Measurements from ENCODE around the gene PHTF2.

The PHTF2 gene

DNA sequence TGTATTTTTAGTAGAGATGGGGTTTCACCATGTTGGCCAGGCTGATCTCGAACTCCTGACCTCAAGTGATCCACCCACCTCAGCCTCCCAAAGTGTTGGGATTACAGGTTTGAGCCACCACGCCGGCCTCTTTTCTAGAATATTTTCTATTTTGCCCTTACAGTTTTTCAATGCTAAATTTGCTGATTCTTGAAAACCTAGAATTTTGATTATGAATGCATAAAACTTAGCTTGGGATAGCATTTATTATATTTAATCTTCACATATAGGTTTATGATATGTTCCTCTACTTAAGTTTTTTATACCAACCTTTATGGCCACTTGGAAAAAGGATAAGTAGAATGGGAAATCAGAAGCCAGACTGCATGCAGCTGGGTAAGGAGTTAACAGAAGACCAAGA lies 2.5 kb upstream of the PHTF2 start:
- no peak for DNase-seq

DNA sequence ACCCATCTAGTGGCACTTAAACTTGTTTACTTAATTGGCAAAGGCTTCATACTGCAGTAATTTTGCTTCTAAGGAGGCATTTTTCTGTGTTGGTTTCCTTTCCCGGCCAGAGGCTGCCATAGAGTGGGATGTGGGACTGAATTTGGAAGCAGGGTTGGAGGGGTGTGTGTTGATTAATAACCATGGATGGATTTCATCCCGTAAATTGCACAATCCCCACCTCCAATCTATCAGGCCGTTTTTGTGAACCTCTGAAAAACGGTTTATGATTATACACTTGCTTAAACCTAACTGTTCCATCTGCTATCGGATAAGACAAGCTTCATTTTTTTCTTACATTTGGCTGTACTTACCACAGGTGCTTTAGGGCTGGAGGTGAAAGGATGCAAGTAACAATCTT lies 1.6 kb upstream of the PHTF2 start:
- no peak for DNase-seq

DNA sequence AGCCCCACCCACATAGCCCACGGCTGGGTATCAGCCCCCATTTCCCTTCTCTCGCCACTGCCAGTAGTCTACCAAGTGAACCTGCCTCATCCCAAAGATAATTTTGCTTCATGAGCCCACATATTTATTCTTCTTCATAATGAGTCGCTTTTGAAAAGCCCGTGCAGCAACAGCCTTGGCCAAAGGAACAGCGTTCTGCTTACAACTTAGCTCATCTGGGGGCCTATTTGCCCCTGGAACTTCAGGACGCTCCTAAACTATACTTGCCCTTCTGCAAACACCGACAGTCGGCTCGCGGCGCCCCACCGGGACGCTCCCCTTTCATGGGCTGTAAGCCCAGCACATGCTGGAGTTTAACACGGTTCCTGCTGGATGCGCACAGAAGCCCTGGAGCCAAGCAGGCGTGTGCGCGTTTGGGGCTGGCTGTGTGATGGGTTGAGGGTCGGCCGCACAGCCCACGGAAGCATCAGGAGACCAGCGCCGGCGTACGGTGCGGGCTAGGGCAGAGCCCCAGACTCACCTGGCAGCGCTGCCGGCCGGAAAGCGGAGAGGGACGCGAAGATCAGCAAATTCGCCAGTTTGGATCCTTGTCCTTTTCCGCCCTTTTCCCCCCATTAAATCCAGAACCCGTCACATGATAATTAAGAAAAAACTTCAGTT lies 709 bp upstream of the PHTF2 start:
- peak; percentile 63 for DNase-seq

DNA sequence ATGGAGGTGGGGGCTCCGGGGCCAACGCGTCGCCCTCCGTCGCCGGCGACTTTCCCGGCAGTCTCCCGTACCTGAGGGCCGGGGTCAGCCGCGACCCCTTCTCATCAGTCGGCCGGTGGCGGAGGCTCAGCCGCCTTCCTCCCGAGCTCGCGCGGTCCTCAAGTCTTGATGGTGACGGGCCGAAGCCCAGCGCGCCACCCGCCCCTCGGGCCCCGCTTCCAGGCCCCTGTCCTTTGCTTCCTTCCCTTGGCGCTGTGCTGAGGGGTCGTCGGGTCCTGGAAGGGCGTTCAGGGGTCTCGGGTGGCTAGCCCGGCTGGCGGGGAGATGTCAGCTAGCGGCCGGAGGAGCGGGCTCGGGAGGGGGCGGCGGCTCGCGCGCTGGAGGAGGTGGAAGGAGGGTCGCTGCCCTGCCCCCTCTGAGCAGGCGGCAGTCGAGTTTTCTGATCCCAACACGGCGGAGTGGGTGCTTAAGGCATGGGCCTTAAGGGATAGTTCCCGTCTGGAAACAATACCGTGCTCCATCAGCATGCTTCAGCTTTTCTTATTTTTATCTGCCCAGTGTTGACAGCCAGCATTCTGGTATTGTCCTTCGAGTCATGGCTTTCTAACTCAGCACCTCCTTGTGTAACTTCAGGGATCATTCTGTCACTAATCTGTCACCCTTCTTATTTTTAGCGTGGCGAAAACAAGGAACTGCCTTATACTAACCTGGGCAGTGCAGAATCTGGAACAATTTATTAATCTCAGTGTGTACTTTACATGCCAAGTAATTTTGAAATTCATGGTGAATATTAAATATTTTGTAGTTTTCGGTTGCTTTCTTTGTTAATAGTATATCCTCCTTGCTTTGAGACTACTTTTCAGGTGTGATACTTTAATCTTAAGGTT lies 748 bp downstream of the PHTF2 start:
- DNase-seq, result peak; percentile 46

DNA sequence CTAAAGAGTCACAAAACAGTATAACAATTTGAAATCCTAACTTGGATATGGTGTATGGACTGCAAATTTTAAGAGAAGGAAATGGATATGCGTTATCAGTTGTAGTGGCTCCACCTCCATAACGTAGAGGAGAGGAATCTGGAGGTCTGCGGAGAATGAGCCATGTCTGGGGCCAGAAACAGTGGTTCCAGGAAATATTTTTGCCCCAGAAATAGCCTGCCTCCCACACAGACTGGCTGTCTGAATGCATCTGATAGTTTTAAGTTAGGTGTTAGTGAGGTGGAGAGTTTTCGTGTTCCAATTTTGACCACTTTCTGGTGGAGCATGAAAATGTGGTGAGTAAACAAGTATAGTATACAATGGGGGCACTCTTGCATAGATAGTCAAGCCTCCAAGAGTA lies 1.6 kb downstream of the PHTF2 start:
- no peak for DNase-seq

DNA sequence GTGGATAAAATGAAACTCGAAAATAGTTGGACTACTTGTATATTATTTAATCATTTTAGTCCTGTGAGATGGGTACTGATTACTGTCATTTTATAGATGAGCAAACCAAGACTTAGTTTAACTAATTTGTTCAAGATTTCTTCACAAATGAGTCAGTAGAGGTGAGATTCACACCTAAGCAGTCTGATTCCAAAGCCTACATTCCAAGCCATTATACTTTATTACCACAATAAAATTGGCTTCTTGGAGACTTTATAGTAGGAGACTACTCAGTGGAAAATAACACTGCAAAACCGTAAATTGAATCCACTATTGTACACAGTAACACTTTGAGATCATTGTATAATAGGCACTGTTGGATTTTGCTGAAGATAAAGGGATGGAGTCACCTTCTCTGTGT lies 2.2 kb downstream of the PHTF2 start:
- DNase-seq, result no peak

DNA sequence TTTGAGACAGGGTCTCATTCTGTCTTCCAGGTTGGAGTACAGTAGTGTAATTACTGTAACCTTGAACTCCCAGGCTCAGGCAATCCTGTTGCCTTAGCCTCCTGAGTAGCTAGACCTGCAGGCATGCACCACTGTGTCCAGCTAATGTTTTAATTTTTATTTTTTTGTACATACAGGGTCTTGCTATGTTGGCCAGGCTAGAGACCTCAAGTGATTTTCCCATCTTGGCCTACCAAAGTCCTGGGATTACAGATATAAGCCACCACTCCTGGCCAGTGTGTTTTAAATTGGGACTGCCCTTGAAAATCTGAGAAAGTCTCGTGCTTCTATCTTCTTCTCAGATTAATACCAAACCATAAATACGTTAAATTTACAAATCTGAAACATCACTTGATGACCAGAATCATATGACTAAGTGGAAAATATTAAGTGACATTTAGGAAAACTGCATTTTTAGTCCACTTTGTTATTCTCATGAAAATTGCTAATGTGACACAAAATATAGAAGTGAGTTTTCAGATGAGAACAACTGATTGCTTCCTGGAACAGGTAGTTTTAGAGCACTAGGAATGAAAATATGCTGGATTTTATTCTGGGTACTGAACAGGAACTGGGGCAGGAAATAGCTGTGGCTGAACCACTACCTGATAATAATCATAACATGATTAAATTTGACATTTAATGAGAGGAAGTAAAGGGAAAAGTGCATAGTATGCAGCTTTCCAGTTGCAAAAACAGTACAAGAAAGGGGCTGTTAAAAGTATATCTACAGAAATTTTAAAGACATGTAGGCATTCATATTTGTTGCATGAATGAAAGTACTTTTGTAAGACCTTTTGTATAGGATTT lies 4.2 kb downstream of the PHTF2 start:
- no peak for DNase-seq

DNA sequence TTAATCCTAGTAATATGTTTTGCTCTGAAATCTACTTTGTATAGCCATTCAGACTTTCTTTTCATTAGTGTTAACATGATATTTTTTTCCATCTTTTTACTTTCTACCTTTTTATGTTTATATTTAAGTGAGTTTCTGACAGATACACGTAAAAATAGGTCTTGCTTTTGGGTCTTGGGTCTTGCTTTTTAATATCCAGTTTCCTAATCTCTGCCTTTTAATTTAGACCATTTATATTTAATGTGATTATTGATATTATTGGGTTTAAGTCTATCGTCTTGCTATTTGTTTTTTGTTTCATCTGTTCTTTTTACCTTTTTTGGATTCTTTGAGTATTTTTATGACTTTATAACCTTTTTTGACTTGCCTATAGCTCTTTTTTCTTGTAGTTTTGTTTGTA lies 7.9 kb downstream of the PHTF2 start:
- DNase-seq, result no peak

DNA sequence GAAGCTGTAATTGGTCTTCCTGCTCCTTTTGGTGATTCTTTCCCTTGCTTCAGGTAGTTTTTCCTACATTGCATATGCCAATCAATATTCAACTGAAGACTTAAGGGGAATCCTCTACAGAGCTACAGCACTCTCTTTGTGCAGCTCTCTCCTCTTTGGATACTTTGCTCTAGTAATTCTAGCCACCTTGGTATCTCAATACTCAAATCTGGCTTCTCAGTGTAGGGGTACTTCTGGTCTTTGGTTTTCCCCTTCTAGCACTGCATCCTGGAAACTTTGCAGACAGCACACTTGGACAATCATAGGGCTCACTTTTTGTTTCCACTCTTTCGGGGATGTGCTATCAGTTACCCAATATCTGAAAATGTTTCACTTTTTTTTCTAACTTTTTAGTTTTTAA lies 9.9 kb downstream of the PHTF2 start:
- DNase-seq, result no peak

DNA sequence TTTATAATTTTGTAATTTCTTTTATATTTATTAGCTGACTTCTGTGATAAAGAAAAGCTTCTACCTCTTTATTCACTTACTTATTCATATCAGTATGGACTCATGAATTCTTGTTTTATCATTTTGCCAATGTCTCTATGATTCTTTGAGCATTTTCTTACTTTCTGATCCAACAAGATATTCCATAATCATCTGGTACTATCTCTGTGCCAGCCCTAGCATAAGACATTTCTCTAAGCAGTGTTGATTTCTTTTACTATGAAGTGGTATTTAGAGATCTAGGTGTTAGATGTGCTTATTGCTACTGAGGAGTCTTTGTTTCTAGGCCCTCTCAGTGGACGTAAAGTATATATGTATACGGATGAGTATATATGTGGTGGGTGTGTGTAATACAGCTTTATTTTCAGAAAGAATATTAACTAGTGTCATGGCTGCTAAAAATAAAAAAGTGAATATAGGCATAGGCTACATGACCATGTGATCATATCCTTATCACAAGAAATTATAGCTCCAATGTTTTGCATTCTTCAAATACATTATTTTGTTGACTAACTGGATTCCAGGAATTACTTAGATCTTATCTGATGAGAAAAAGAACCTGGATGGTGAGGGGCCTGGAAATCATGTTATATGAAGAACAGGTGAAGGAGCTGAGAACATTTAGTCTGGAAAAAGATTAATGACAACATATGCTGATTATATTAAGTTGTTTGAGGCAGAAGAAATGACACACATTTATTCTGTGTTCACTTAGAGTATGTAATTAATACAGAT lies 13.1 kb downstream of the PHTF2 start:
- DNase-seq, result no peak

DNA sequence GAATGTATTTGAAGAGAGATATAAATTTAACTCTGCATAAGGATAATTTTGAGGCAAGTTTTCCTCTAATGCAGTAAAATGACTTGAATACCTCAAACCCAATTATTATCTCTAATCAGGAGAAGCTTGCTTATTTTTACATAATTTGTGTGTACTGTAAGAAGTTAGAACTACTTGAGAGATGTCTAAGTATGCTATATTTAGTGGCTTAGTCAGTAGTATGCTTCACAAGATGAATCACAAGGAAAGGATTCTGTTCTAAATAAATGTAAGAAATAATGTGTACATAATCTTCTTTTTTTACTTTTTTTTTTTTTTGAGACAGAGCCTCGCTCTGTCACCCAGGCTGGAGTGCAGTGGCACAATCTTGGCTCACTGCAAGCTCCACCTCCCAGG lies 13.7 kb downstream of the PHTF2 start:
- no peak for DNase-seq

DNA sequence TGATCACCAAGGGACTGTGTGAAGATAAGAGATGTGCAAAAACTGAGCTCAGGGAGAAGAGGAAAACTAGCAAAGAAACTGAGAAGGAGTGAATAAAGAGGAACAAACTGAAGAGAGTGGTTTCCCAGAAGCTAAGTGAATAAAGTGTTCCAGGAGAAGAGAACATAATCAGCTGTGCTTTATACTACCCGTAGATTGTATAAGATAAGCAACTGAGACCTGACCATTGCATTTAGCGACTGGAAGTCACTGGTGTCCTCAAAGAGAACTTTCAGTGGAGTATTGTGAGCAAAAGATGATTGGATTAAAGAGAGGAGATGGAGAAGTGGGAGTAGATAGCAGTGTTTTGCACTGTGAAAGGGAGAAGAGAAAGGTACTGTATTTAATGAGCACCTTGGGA lies 14.6 kb downstream of the PHTF2 start:
- no peak for DNase-seq

DNA sequence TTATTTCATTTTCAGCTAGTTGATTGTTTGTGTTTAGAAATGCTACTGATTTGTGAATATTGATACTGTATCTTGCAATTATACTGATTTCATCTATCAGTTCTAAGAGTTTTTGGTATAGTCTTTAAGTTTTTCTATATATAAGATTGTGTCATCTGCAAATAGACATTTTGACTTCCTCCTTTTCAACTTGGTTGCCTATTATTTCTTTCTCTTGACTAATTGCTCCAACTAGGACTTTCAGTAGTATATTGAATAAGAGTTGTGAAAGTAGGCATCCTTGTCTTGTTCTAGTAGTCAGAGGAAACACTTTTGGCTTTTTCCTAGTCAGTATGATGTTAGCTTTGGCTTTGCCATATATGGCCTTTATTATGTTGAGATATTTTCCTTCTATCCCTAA lies 20.4 kb downstream of the PHTF2 start:
- no peak for DNase-seq

DNA sequence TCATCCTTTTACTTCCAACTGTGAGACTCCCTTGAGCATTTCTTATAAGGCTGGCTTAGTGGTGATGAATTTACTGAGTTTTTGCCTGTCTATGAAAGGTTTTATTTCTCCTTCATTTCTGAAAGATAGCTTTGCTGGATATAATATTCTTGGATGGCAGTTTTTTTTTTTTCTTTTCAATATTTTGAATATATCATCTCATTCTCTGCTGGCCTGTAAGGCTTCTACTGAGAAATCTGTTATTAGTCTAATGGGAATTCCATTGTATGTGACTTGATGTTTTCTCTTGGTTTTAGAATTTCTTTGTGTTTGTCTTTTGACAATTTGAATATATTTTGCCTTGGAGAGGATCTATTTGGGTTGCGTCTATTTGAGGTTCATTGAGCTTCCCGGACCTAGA lies 22.4 kb downstream of the PHTF2 start:
- DNase-seq, result no peak

DNA sequence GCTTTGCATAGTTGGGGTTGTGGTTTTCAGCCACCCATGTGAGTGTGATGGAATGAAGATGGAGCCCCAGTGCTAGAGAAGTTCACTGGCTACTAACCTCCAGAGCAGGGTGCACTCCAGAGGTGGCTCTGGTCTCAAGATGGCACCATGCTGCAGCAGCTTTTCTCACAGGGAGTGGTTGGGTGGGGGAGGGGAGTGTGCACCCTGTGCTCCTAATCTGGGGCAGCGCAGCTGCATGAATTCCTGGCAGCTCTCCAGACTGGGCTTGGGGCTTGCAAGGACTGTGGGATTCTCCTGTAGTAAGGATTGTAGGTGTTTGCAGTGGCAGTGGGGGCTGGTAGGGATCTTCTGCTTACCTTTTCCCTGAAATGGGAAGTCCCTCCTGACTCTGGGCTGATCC lies 23.7 kb downstream of the PHTF2 start:
- DNase-seq, result no peak

DNA sequence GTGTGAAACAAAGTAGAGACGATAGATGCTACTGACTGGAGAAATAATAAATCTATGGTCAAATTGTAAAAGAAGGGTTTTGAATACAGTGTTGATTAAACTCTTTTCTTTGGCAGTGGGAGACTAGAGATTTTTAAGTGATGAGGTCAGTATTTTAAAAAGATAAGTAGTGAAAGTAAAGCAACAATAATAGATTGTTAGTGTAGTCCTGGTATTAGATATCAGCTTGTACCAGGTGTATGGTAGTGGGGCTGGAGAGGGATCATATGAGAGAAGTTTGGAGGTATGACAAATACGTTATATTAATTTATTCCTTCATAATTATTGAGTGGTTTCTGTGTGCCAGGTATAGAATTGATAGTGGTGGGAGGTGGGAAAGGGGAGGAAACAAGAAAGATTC lies 25.2 kb downstream of the PHTF2 start:
- no peak for DNase-seq

DNA sequence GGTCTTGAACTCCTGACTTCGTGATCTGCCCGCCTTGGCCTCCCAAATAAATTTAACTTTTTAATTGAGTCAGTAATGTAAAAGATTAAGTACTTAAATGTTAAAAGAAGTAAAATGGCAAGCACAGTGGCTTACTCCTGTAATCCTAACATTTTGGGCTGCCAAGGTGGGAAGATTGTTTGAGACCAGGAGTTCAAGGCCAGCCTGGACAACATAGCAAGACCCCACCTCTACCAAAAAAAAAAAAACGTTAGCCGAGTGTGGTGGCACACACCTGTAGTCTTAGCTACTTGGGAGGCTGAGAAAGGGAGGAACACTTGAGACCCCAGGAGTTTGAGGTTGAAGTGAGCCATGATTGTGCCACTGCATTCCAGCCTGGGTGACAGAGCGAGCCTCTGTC lies 26.1 kb downstream of the PHTF2 start:
- DNase-seq, result no peak

DNA sequence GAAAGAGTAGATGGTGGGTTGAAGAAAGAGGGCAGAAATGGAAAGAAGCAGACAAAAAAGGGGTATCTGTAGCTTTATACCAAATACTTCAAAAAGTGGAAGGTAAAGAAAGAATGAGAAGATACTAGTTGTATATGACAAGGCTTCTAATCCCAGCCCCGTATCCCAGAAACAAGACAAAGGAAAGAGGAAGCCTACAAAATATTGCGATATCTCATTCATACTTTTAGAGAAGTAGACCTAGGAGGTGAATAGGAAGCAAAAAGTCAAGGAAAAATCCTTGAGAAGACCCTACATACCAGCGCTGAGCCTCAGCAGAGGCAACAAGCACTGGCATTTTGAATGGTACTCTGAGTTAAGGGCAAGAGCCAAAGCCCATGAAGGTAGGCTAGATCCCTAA lies 26.6 kb downstream of the PHTF2 start:
- no peak for DNase-seq

DNA sequence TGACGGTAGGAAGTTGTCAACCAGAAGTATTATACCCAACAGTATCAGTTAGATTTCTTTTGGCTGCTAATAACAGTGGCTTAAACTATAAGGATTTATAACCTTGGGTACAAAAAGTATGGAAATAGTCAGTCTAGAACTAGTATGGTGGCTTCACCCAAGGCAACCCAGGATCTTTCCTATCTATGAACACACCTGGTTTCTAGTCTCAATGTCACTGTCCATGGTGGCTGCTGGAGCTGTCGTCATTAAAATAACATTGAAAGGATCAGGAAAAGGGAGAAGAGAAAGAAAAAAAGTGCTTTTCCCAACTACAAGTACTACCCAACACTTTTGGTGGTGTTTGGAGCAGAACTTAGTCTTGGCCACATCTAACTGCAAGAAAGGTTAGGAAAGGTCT lies 27.7 kb downstream of the PHTF2 start:
- no peak for DNase-seq

DNA sequence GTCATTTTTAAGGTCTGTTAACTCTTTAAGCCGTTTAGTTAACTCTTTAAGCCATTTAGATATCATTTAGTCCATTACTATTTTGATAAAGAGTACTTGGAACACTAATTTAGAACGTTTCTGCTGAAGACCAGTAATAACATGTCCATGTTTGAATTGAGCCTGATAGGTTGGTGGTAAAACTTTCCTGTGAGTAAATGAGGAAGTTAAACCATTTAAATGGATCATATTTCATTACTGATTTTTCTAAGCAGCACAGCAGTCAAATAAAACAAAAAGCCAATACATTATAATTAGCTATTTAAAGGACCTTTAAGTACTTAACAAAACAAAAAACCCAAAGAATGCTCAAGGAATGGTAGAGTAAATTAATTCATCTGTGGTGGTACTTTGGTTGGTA lies 29.4 kb downstream of the PHTF2 start:
- DNase-seq, result no peak

DNA sequence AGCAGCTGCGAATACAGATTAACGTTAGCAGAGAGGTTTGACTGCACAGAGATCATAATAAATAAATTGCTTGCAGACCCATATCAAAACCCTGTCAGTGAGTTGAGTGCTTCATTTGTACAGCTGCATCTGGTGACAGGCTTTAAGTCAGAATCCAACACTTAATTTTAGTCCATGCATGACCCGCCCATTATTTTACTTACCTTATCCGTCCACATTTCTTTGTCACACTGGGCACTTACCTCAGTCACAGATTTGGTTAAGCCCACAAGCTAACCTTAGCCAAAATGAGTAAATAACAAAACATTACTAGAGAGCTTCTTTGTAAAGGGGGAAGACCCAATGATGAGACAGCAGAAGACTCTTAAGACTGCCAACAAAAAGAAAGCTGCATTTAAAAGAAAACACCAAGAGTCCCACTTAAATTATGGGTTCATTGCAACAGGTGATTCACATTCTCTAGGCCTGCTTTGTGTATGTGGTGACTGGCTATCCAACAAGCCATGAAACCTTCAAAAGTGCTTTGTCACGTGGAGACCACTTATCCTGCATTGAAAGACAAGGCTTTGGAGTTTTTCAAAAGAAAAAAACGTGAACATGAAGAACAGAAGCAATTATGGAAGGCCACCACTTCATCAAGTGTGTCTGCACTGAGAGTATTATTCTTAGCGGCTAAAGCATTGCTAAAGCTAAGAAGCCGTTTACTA lies 32.2 kb downstream of the PHTF2 start:
- no peak for DNase-seq

DNA sequence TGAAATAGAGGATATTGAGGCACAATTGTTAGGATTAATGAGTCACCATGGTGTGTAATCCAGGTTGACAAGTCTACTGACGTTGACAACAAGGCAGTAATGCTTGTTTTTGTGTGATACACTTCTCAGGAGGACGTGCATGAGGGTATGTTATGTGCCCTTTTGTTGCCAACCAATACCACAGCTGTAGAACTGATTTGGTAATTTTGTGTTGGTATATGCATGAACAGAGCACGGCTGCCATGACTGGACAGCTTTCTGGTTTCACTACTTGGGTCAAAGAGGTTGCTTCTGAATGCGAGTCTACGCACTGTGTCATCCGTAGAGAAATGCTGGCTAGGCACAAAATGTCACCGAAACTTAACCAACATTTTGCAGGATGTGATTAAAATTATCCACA lies 32.9 kb downstream of the PHTF2 start:
- no peak for DNase-seq
